HepG2 (cell line): Measurements from ENCODE around the gene DENND2A. TPM values are rescaled to one million over a fixed set of nuclear protein-coding genes. Genes with fewer than 3 reads are reported as not detected.

Experiments
- ATAC-seq: fragments of 200-7000 bp; cut with Tn5 transposase; 3 replicates; pipeline ENCODE4 v1.9.1; 2020; ENCODE audit warnings: mild to moderate bottlenecking, moderate library complexity
- BruUV-seq: library from RNA; stranded (reverse); fragments of 400-500 nt; replicated peaks from 2 replicates; lab custom pipeline; 2021; lab: Mats Ljungman, UMichigan
- CTCF ChIA-PET: fragments of 300-600 bp; formaldehyde crosslinking; extraction: SDS; loops from one replicate; lab custom pipeline; 2021; ENCODE audit warnings: low total read pairs, inconsistent platforms, low intra/inter-chr PET ratio; lab: Yijun Ruan, JAX
- POLR2A ChIA-PET: fragments of 350-600 bp; sonication (Branson Sonifier 250); formaldehyde crosslinking; loops from one replicate; lab custom pipeline; 2020; ENCODE audit warnings: antibody characterized with exemption, inconsistent platforms; lab: Yijun Ruan, JAX
- DNase-seq: peaks from one replicate; pipeline ENCODE4 v3.0.0-alpha.2; 2015; ENCODE audit warnings: low spot score
- FAIRE-seq: peaks from 3 replicates; lab custom pipeline; 2011; peaks lifted over from hg19 to GRCh38; lab: Jason Lieb, UNC
- H2AFZ ChIP-seq: one replicate; pipeline ENCODE4 v1.6.1; 2011; ENCODE audit warnings: low read length, inconsistent platforms
- H3K27ac ChIP-seq: fragments of 300-600 bp; 3 replicates; pipeline ENCODE4 v1.8.0; 2011; ENCODE audit warnings: mixed run types, mild to moderate bottlenecking, mixed read lengths, low read length, inconsistent platforms; ENCODE audit not compliant: insufficient read depth; ENCODE audit errors: extremely low read length
- H3K27me3 ChIP-seq, 2 experiments: fragments of 200-600 bp in 1 of 2; 2 replicates in 1 of 2; 3 replicates in 1 of 2; pipeline versions ENCODE4 v1.6.0 to v1.8.0; 2011; ENCODE audit warnings: low read length in 2 of 2, mild to moderate bottlenecking in 2 of 2, moderate library complexity in 2 of 2, inconsistent platforms in 1 of 2; ENCODE audit not compliant: insufficient read depth in 2 of 2, control insufficient read depth in 1 of 2
- H3K36me3 ChIP-seq, 2 experiments: fragments of 200-600 bp in 1 of 2; replicated peaks in 1 of 2; 2 replicates in 1 of 2; 3 replicates in 1 of 2; pipeline versions ENCODE4 v1.5.1 to v1.8.0; 2011; ENCODE audit warnings: low read length in 2 of 2, inconsistent platforms in 1 of 2; ENCODE audit not compliant: insufficient read depth in 2 of 2, control insufficient read depth in 1 of 2
- H3K4me1 ChIP-seq: 2 replicates; pipeline ENCODE4 v1.5.1; 2012; ENCODE audit warnings: low read length, inconsistent platforms; ENCODE audit not compliant: insufficient read depth
- H3K4me2 ChIP-seq: 2 replicates; pipeline ENCODE4 v1.6.0; 2011; ENCODE audit warnings: low read depth, low read length, inconsistent platforms
- H3K4me3 ChIP-seq, 3 experiments: fragments of 200-600 bp in 1 of 3; sonication (generic), shearing (Covaris generic) in 1 of 3; replicated peaks in 1 of 3; 2 replicates each; pipeline ENCODE4 v1.5.1; 2011 to 2016; ENCODE audit warnings: low read length in 3 of 3, inconsistent platforms in 2 of 3, low read depth in 2 of 3, mild to moderate bottlenecking in 2 of 3, control low read depth in 1 of 3, mixed read lengths in 1 of 3; ENCODE audit not compliant: insufficient read depth in 1 of 3
- H3K79me2 ChIP-seq: one replicate; pipeline ENCODE4 v1.6.1; 2011; ENCODE audit warnings: low read length, inconsistent platforms; ENCODE audit not compliant: insufficient read depth
- H3K9ac ChIP-seq: 2 replicates; pipeline ENCODE4 v1.6.0; 2011; ENCODE audit warnings: mild to moderate bottlenecking, low read depth, low read length, inconsistent platforms; ENCODE audit not compliant: insufficient read depth
- H3K9me3 ChIP-seq: 2 replicates; pipeline ENCODE4 v1.5.1; 2012; ENCODE audit warnings: mild to moderate bottlenecking, low read length
- H4K20me1 ChIP-seq: 2 replicates; pipeline ENCODE4 v1.6.0; 2011; ENCODE audit warnings: inconsistent platforms, mild to moderate bottlenecking, low read length, moderate library complexity; ENCODE audit not compliant: insufficient read depth
- CHCHD3 ChIP-seq: sonication (generic); formaldehyde crosslinking; IDR thresholded peaks from 2 replicates; pipeline ENCODE4 v1.8.0; 2022; ENCODE audit warnings: mild to moderate bottlenecking, missing genetic modification reagents, moderate library complexity
- DBP ChIP-seq: sonication (generic); formaldehyde crosslinking; IDR thresholded peaks from 2 replicates; pipeline ENCODE4 v1.4.0; 2020; ENCODE audit warnings: missing genetic modification reagents; ENCODE audit errors: not compliant biosample characterization
- FOXM1 ChIP-seq: sonication (generic); formaldehyde crosslinking; IDR thresholded peaks from 2 replicates; pipeline ENCODE4 v1.5.0; 2020; ENCODE audit warnings: missing genetic modification reagents
- GATA4 ChIP-seq: sonication (generic); IDR thresholded peaks from 2 replicates; pipeline ENCODE4 v1.6.1; 2016; ENCODE audit warnings: antibody characterized with exemption, low read depth, borderline replicate concordance
- MLX ChIP-seq: IDR thresholded peaks from 2 replicates; pipeline ENCODE4 v1.6.1; 2016
- NR3C1 ChIP-seq: sonication (generic); formaldehyde crosslinking; IDR thresholded peaks from 2 replicates; pipeline ENCODE4 v1.4.0; 2020; ENCODE audit warnings: missing genetic modification reagents
- PHF8 ChIP-seq: sonication (generic); formaldehyde crosslinking; IDR thresholded peaks from 2 replicates; pipeline ENCODE4 v1.5.0; 2020; ENCODE audit warnings: missing genetic modification reagents
- PLRG1 ChIP-seq: fragments of 450-650 bp; conservative IDR thresholded peaks from 2 replicates; pipeline ENCODE4 v1.6.1; 2016
- SSRP1 ChIP-seq: IDR thresholded peaks from 2 replicates; pipeline ENCODE4 v1.6.1; 2016; ENCODE audit warnings: control low read depth
- ZBTB34 ChIP-seq: sonication (generic); formaldehyde crosslinking; IDR thresholded peaks from 2 replicates; pipeline ENCODE4 v1.8.0; 2022; ENCODE audit warnings: mild to moderate bottlenecking, missing genetic modification reagents
- ZBTB7B ChIP-seq: sonication (generic); formaldehyde crosslinking; IDR thresholded peaks from 2 replicates; pipeline ENCODE4 v1.4.0; 2020; ENCODE audit warnings: missing genetic modification reagents
- ZNF709 ChIP-seq: sonication (generic); formaldehyde crosslinking; IDR thresholded peaks from 2 replicates; pipeline ENCODE4 v1.5.0; 2020; ENCODE audit warnings: mild to moderate bottlenecking, missing genetic modification reagents
- ZNF746 ChIP-seq: sonication (generic); formaldehyde crosslinking; IDR thresholded peaks from 2 replicates; pipeline ENCODE4 v1.8.0; 2022; ENCODE audit warnings: mild to moderate bottlenecking, missing genetic modification reagents
- WGBS: methylation state at CpG from one replicate; pipeline ENCODE4 v1.1.6; 2017; ENCODE audit warnings: low lambda C conversion rate; 5-methylcytosine and 5-hydroxymethylcytosine counted together
- in situ Hi-C: cut with HindIII; loops from 2 replicates; pipeline ENCODE4 v1.10.0; 2017; ENCODE audit warnings: low pct_unique_long_range_greater_than_20kb; ENCODE audit not compliant: extremely low pct_ligation_motif_present
- intact Hi-C: fragments of 100-400 bp; cut with micrococcal nuclease; formaldehyde crosslinking; loops from one replicate; pipeline ENCODE4 v1.10.0; 2022; ENCODE audit not compliant: unreplicated experiment
- polyA plus RNA-seq, 8 experiments: library from polyadenylated mRNA; depleted of rRNA in 3 of 8; stranded (reverse) in 7 of 8; unstranded in 1 of 8; fragments of >200 nt; fragmentation: Illumina TruSeq in 4 of 8; extraction: Trizol in 4 of 8; gene quantifications; 2 replicates each; pipeline versions ENCODE4 v1.2.1 to v1.2.3, GENCODE V29; 2011 to 2016; ENCODE audit warnings: low read depth in 4 of 8, missing spikeins in 1 of 8, mixed read lengths in 1 of 8; ENCODE audit not compliant: insufficient read depth in 1 of 8
- total RNA-seq, 5 experiments: library from RNA; depleted of rRNA; stranded (reverse); fragments of >200 nt; fragmentation: Illumina TruSeq; extraction: Trizol; gene quantifications; 2 replicates each; pipeline ENCODE4 v1.2.3, GENCODE V29; 2016; ENCODE audit warnings: low read depth in 1 of 5
- TF ChIP-seq, protein P1 (sequence below): fragments of 450-650 bp; IDR thresholded peaks from 2 replicates; pipeline ENCODE4 v1.6.1; 2016
- TF ChIP-seq, protein P2 (sequence below): sonication (generic); formaldehyde crosslinking; IDR thresholded peaks from 2 replicates; pipeline ENCODE4 v1.4.0; 2020; ENCODE audit warnings: missing genetic modification reagents

The DENND2A gene
- total and polyA plus RNA-seq, 2 of the 13 experiments (the other 11 are each of a cell fraction or from before 2014, with no cell fraction given), result not detected

DNA sequence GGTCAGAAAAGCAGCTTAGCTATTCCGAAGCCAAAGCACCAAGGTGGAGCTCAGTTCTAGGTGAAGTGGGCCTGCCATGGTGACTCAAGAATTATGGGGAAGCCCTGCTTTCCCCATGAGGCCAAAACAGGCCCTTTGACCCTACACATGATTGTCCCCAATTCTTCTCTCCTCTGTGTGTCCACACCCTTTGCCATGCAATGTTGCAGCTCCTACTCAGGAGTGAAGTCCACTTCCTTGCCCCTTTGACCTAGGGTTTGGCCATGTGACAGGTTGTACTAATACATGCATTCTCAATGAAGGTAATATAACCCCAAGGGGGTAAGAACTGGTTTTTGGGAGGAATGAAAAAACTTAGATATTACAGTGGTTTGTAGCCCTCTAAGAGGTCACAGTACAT, 93.7 kb downstream of the DENND2A start:
- ChIA-PET CTCF (no interaction called here), POLR2A (no interaction called here)
- H3K27ac ChIP-seq, result no peak overlapping the region
- ATAC-seq (no peak), DNase-seq (no peak), FAIRE-seq (no peak)
- H3K4me2 ChIP-seq, result no peak overlapping the region
- intact Hi-C loops (no loop called here), in situ Hi-C loops (no loop called here)
- 33% methylated on average over 1 of the region's 1 CpG for WGBS
- H3K36me3 ChIP-seq, result no peaks in the 10 kb centered on the region
- H4K20me1 ChIP-seq, result no peaks in the 10 kb centered on the region
- no peak overlapping the region for H3K4me3 ChIP-seq
- no peak overlapping the region for H2AFZ ChIP-seq
- no peak overlapping the region for H3K9ac ChIP-seq
- H3K79me2 ChIP-seq, result no peaks in the 10 kb centered on the region
- H3K4me1 ChIP-seq, result peaks cover 44% of the 10 kb centered on the region
- TF ChIP-seq SSRP1 (no peak), ZNF709 (CRISPR knock-in tag) (no peak), FOXM1 (CRISPR knock-in tag) (no peak), PHF8 (CRISPR knock-in tag) (no peak), ZBTB7B (no peak), GATA4 (no peak), PLRG1 (no peak)
- TF ChIP-seq, protein P1, sequence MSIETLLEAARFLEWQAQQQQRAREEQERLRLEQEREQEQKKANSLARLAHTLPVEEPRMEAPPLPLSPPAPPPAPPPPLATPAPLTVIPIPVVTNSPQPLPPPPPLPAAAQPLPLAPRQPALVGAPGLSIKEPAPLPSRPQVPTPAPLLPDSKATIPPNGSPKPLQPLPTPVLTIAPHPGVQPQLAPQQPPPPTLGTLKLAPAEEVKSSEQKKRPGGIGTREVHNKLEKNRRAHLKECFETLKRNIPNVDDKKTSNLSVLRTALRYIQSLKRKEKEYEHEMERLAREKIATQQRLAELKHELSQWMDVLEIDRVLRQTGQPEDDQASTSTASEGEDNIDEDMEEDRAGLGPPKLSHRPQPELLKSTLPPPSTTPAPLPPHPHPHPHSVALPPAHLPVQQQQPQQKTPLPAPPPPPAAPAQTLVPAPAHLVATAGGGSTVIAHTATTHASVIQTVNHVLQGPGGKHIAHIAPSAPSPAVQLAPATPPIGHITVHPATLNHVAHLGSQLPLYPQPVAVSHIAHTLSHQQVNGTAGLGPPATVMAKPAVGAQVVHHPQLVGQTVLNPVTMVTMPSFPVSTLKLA, result no peak
- H3K9me3 ChIP-seq, result no peaks in the 10 kb centered on the region
- 0 out of 5 replicates have a peak, but pooled peaks cover 0 to 2% of the 10 kb centered on the region in 2 experiments for H3K27me3 ChIP-seq
- no TSS peak for BruUV-seq

GRCh38 chr7:140544388-140544826, 96.2 kb downstream of the DENND2A start:
- ChIA-PET CTCF (no interaction called here), POLR2A (interaction anchor here (0.6 to 1.2 kb wide), 2 partner anchors 11 to 84 kb away, joined by 3 to 4 read pairs; no protein-coding TSS in a partner anchor)
- Histone ChIP-seq H3K27me3 (no peaks in the 10 kb centered on the region), H3K9ac (no peak overlapping the region), H4K20me1 (no peaks in the 10 kb centered on the region), H2AFZ (no peak overlapping the region), H3K9me3 (no peaks in the 10 kb centered on the region), H3K79me2 (no peaks in the 10 kb centered on the region), H3K36me3 (no peaks in the 10 kb centered on the region), H3K4me1 (peaks cover 62% of the 10 kb centered on the region), H3K4me3 (peak overlapping the region in 1 of 3 experiments; percentile 20; a peak in 1 of 6 replicates), H3K4me2 (peak overlapping the region; percentile 36), H3K27ac (no peak overlapping the region)
- intact Hi-C loops, result no loop called here
- no TSS peak for BruUV-seq
- in situ Hi-C loops, result no loop called here
- FAIRE-seq, result peak; percentile 87
- peak; percentile 84 for DNase-seq
- WGBS, result 2% methylated on average over 16 of the region's 16 CpGs
- ATAC-seq, result peak; percentile 84
- TF ChIP-seq MLX (CRISPR knock-in tag), result peak; percentile 54; the same call in 1 of the 2 replicates
- TF ChIP-seq, protein P2, sequence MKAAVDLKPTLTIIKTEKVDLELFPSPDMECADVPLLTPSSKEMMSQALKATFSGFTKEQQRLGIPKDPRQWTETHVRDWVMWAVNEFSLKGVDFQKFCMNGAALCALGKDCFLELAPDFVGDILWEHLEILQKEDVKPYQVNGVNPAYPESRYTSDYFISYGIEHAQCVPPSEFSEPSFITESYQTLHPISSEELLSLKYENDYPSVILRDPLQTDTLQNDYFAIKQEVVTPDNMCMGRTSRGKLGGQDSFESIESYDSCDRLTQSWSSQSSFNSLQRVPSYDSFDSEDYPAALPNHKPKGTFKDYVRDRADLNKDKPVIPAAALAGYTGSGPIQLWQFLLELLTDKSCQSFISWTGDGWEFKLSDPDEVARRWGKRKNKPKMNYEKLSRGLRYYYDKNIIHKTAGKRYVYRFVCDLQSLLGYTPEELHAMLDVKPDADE, result no peak
- TF ChIP-seq DBP (CRISPR knock-in tag), result no peak
- TF ChIP-seq ZNF746 (CRISPR knock-in tag), result peak; percentile 35; the same call in 1 of the 2 replicates
- TF ChIP-seq NR3C1 (CRISPR knock-in tag), result no peak
- TF ChIP-seq ZBTB34 (CRISPR knock-in tag), result 0 out of 2 replicates have a peak, but pooled peaks have one; percentile 31
- TF ChIP-seq CHCHD3 (CRISPR knock-in tag), result no peak
